Heart right ventricle (tissue), 16 donors: ENCODE data around the gene BOD1L1. TPM values are rescaled to one million over a fixed set of nuclear protein-coding genes. Genes with fewer than 3 reads are reported as not detected.

Experiments
- ATAC-seq, 8 donors: fragments of 200-7000 bp; cut with Tn5 transposase; one replicate each; pipeline ENCODE4 v1.9.1; 2020; ENCODE audit warnings: mild to moderate bottlenecking in 8 of 8, moderate library complexity in 8 of 8, moderate number of reproducible peaks in 1 of 8
- DNase-seq, 2 donors: peaks; one replicate each; pipeline ENCODE4 v3.0.0-alpha.2; 2020
- H3K27ac ChIP-seq, 10 donors: fragments of 200-600 bp; sonication (generic) in 2 of 10; one replicate each; pipeline versions ENCODE4 v1.5.0 to v1.8.0; 2020 to 2022; ENCODE audit warnings: mild to moderate bottlenecking in 3 of 10
- H3K27me3 ChIP-seq, 7 donors: fragments of 200-600 bp; one replicate each; pipeline ENCODE4 v1.8.0; 2021 to 2022; ENCODE audit warnings: mild to moderate bottlenecking in 2 of 7
- H3K36me3 ChIP-seq, 9 donors: fragments of 200-600 bp; sonication (generic) in 1 of 9; one replicate each; pipeline versions ENCODE4 v1.5.0 to v1.8.0; 2020 to 2022; ENCODE audit warnings: mild to moderate bottlenecking in 2 of 9
- H3K4me1 ChIP-seq, 9 donors: fragments of 200-600 bp; sonication (generic) in 1 of 9; one replicate each; pipeline versions ENCODE4 v1.5.0 to v1.8.0; 2020 to 2022; ENCODE audit warnings: mild to moderate bottlenecking in 4 of 9
- H3K4me3 ChIP-seq, 10 donors: fragments of 200-600 bp; sonication (generic) in 2 of 10; one replicate each; pipeline versions ENCODE4 v1.5.0 to v1.8.0; 2020 to 2022; ENCODE audit warnings: mild to moderate bottlenecking in 7 of 10, moderate library complexity in 2 of 10
- H3K9me3 ChIP-seq, 11 donors: fragments of 200-600 bp in 10 of 11; sonication (generic) in 2 of 11; one replicate each; pipeline versions ENCODE4 v1.5.0 to v1.8.0; 2013 to 2022; ENCODE audit warnings: mild to moderate bottlenecking in 2 of 11, control low read depth in 1 of 11, moderate library complexity in 1 of 11
- CTCF ChIP-seq, 9 donors: fragments of 200-600 bp; sonication (generic) in 2 of 9; IDR thresholded peaks; one replicate each; pipeline versions ENCODE4 v1.5.0 to v1.8.0; 2021 to 2022; ENCODE audit warnings: antibody characterized with exemption in 9 of 9, mild to moderate bottlenecking in 5 of 9, moderate library complexity in 1 of 9
- WGBS, 2 donors: extraction: QIAGEN DNeasy Blood & Tissue Kit; methylation state at CpG; one replicate each; pipeline ENCODE4 v1.1.7; 2013; ENCODE audit warnings: inconsistent platforms in 1 of 2; 5-methylcytosine and 5-hydroxymethylcytosine counted together
- intact Hi-C, 10 donors: fragments of 100-400 bp; cut with DNase I; formaldehyde crosslinking; loops; one replicate each; pipeline versions ENCODE4 v1.11.1 to v1.14.2; 2022
- polyA plus RNA-seq, 2 donors: library from polyadenylated mRNA; stranded (reverse); fragments of 200-250 nt; gene quantifications; one replicate each; pipeline ENCODE4 v1.2.3, GENCODE V29; 2013
- total RNA-seq, 10 donors: library from RNA; stranded (reverse); fragmentation: NEBNext Ultra II Directional in 3 of 10; extraction: Animal tissue kit (Norgen Biotek cat#: 25700) in 3 of 10; gene quantifications; one replicate each; pipeline versions ENCODE4 v1.2.1 to v1.2.4, GENCODE V29; 2021 to 2023
- donor health status: Arrhythmogenic right ventricular cardiomyopathy.
- donor health status: ischemic (EF 13 %, LVEDD 7.1; RV severe dilation, severe dysfunction).
- donor health status: healthy with polysubstance abuse.
- donor health status: DM: no; HTN: yes; CAD: no.
- donor health status: DM: no; HTN: no; CAD: no.
- donor health status: ischemic (EF 25% LVEDD 6.9; RV normal size, moderate dysfunction).
- donor health status: ischemic (EF 25% LVEDD 5.7; RV mildly dilated, moderate dysfunction).
- donor health status: healthy.
- donor health status: DM: yes; HTN: yes; CAD: no.
- donor health status: Ischemic cardiomyopathy.
- donor health status: ischemic (EF 35%, LVEDD 5.7; RV mildly dilated, moderate dysfunction).
- donor health status: nonischemic (EF 11% LVEDD 7.7; RV severe dilation, severe dysfunction).
- donor health status: DM: yes; HTN: yes; CAD: no.
- donor health status: PGD.
- donor health status: ischemic (EF 29% LVEDD 5.4; RV normal size, mild dysfunction).
- donor health status: nonischemic (EF 23%, LVEDD 6.1; RV moderate dilation, normal function).

The BOD1L1 gene
- total and polyA plus RNA-seq, 12 donors = 7.9 to 28.1 (median 23.5) TPM

GRCh38 chr4:13618212-13618806 lies 9.2 kb downstream of the BOD1L1 start:
- no peaks in the 10 kb centered on the region for H3K27me3 ChIP-seq
- H3K36me3 ChIP-seq = peaks cover 0 to 67% (median 50%) of the 10 kb centered on the region in 9 donors
- ATAC-seq (no peak), DNase-seq (no peak)
- no peaks in the 10 kb centered on the region for H3K9me3 ChIP-seq
- H3K27ac ChIP-seq = no peak overlapping the region
- H3K4me1 ChIP-seq = peaks cover 0 to 23% (median 11%) of the 10 kb centered on the region in 9 donors
- WGBS, 2 donors = 90 to 94% methylated on average over 2 of the region's 2 CpGs
- H3K4me3 ChIP-seq = no peak overlapping the region
- intact Hi-C loops = no loop called here
- TF ChIP-seq CTCF (IDR thresholded peaks at IDR 0.05) = no peak

- no peaks in the 10 kb centered on the region for H3K27me3 ChIP-seq
- H3K27ac ChIP-seq = no peak overlapping the region
- no peak for TF ChIP-seq CTCF (IDR thresholded peaks at IDR 0.05)
- H3K36me3 ChIP-seq = peaks cover 0 to 72% (median 55%) of the 10 kb centered on the region in 9 donors
- 64 to 74% methylated on average over 3 of the region's 3 CpGs for WGBS, 2 donors
- DNase-seq (no peak), ATAC-seq (no peak)
- no peak overlapping the region for H3K4me3 ChIP-seq
- no peaks in the 10 kb centered on the region for H3K9me3 ChIP-seq
- intact Hi-C loops = no loop called here
- peaks cover 0 to 23% (median 6%) of the 10 kb centered on the region in 9 donors for H3K4me1 ChIP-seq
These were observed 9.7 kb downstream of the BOD1L1 start for GRCh38 chr4:13617801-13618200.

- DNase-seq (no peak), ATAC-seq (no peak)
- Histone ChIP-seq H3K36me3 (peaks cover 0 to 84% (median 65%) of the 10 kb centered on the region in 9 donors), H3K9me3 (no peaks in the 10 kb centered on the region), H3K27ac (no peak overlapping the region), H3K4me3 (no peak overlapping the region), H3K27me3 (no peaks in the 10 kb centered on the region), H3K4me1 (peaks cover 0 to 23% (median 8%) of the 10 kb centered on the region in 9 donors)
- intact Hi-C loops = no loop called here
- TF ChIP-seq CTCF (IDR thresholded peaks at IDR 0.05) = no peak
- 97 to 98% methylated on average over 4 of the region's 4 CpGs for WGBS, 2 donors
These were observed 10.9 kb downstream of the BOD1L1 start for GRCh38 chr4:13616597-13616996.

GRCh38 chr4:13615161-13615560 lies 12.4 kb downstream of the BOD1L1 start:
- intact Hi-C loops = no loop called here
- no peak for DNase-seq
- H3K36me3 ChIP-seq = peaks cover 0 to 98% (median 73%) of the 10 kb centered on the region in 9 donors
- peak overlapping the region in 1 of 10 donors; percentile 42 for H3K27ac ChIP-seq
- no peak overlapping the region for H3K4me3 ChIP-seq
- WGBS, 2 donors = 62 to 78% methylated on average over 3 of the region's 3 CpGs
- H3K9me3 ChIP-seq = no peaks in the 10 kb centered on the region
- H3K27me3 ChIP-seq = no peaks in the 10 kb centered on the region
- TF ChIP-seq CTCF (IDR thresholded peaks at IDR 0.05) = no peak
- no peak for ATAC-seq
- H3K4me1 ChIP-seq = peaks cover 0 to 27% (median 6%) of the 10 kb centered on the region in 9 donors
